GM19467 (cell line): ENCODE measurements around the gene RRAS2.
A peak's percentile ranks its signal among the peaks of the same experiment; 100 is the strongest.

Source experiments
- ATAC-seq: cut with Tn5 transposase; IDR thresholded peaks from one replicate; pipeline ENCODE4 v1.9.1; 2021; ENCODE audit warnings: mild to moderate bottlenecking, moderate library complexity; ENCODE audit not compliant: unreplicated experiment

Gene RRAS2

GRCh38 chr11:14340721-14341120 lies 18.3 kb downstream of the RRAS2 start:
- ATAC-seq, result no peak

DNA sequence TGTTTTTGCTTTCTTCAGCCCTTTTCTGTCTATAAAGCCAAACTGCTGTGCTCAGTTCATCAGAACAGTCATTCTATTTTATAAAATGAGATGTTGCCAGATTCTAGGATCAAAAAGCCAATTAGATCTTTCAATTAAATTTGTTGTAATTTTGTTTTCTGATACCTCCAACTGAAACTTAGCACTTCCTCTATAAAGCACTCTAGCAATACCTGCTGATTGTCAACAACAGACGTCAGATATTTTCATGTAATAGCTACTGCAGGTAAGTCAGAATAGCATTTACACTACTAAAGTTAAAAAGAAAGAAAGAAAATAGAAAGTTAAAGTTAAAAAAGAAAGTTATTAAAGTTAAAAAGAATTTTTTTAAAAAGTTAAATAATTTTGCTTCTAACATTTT lies 19.6 kb downstream of the RRAS2 start:
- no peak for ATAC-seq

GRCh38 chr11:14336507-14337503 lies 22.2 kb downstream of the RRAS2 start:
- ATAC-seq, result no peak

DNA sequence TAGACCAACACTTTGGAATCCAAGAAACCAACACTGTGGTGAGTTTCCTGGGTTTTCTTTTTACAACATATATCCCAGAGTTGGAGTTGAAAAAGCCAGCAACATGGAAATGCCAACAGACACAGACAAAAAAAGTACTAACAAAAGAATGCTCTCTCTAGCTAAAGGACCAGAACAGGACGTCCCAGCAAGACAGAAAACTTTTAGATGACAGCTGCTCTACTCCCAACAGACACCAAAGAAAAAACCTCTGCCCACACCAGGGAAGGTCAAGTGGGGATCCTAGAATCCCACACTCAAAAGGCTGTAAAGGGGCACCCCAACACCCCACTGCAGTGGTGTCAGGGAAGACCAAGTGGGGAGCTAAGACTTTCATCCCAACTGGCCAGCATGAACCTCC lies 23.3 kb downstream of the RRAS2 start:
- ATAC-seq, result no peak

- ATAC-seq, result no peak
Measured at GRCh38 chr11:14334893-14335292, 24.1 kb downstream of the RRAS2 start.

- no peak for ATAC-seq
Measured at GRCh38 chr11:14334192-14334591, 24.8 kb downstream of the RRAS2 start.

DNA sequence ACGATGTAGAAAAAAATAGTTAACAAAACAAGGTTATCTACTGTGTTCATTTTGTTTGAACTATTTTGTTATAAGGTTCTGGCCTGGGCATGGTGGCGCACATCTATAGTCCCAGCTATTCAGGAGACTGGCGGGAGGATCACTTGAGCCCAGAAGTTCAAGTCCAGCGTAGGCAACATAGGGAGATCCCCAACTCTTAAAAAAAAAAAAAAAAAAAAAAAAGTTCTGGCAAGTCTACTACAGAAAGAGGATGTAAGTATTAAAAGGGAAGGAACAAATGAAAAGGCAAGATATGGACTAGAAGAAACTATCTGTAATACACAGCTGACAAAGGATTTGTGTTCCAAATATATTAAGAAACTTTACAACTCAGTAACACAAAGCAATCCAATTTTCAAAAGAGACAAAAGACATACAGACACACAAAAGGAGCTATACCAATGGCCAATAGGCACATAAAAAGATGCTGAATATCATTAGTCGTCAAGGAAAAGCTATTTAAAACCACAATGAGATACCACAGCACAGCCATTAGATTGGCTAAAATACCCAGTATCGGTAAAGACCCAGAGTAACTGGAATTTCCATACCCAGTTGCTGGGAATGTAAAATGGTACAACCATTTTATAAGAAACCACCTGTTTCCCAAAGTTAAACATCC lies 27.4 kb downstream of the RRAS2 start:
- ATAC-seq, result no peak

- no peak for ATAC-seq
Measured at GRCh38 chr11:14330881-14331280, 28.1 kb downstream of the RRAS2 start.

GRCh38 chr11:14329702-14330101 lies 29.3 kb downstream of the RRAS2 start:
- no peak for ATAC-seq

DNA sequence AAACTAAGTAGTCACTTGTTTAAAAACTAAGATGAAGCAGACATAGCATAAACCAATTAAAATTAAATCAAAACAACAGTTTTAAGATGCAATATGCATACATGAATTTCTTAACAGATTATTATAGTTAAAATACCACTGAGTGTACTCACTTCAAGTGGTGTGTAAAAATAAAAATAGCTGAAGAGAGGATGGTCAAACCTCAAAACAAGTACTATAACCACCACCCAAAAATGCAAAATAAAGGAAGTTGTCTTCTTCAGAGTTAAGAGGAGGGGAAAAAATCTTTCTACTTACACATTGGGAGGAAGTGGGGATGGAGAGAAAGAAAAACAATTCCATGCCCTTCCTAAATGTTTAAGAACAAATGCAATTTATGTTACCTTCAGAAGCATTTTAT lies 31.9 kb downstream of the RRAS2 start:
- no peak for ATAC-seq

DNA sequence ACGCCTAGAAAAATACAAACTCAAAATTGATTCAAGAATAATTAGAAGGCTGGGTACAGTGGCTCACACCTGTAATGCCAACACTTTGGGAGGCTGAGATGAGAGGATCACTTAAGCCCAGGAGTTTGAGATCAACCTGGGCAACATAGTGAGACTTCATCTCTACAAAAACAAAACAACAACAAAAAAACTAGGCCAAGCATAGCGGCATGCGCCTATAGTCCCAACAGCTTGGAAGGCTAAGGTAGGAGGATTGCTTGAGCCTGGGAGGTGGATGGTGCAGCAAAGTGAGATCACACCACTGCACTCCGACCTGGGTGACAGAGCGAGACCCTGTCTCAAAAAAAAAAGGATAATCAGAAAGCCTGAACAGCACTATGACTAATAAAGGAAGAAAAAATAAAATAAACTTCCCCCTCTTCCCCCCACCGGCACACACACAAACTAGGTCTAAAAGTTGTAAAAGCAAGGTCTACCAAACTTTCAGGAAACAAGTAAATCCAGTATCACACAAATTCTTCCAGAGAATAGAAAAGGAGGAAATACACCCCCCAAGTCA lies 35.8 kb downstream of the RRAS2 start:
- ATAC-seq, result no peak

- ATAC-seq, result no peak
Measured at GRCh38 chr11:14322510-14322909, 36.5 kb downstream of the RRAS2 start.

DNA sequence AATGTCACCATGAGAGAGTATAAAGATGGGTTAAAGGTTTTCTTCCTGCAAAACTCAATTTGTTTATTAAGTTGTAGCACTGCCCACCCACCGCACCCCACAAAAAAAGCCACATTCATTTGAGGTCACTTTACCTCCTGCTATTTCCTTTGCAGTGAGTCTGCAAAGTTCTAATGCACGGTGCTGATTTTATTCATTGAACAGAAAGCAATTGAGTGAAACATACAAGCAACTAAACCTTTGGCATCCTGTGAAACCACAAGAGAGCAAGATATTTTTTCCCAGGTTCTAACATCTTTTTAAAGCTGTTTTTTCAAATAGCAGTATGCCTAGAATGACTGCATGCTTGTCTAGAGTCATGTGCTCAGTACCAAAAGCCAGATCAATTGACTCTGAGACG lies 39.0 kb downstream of the RRAS2 start:
- peak; percentile 41 for ATAC-seq

DNA sequence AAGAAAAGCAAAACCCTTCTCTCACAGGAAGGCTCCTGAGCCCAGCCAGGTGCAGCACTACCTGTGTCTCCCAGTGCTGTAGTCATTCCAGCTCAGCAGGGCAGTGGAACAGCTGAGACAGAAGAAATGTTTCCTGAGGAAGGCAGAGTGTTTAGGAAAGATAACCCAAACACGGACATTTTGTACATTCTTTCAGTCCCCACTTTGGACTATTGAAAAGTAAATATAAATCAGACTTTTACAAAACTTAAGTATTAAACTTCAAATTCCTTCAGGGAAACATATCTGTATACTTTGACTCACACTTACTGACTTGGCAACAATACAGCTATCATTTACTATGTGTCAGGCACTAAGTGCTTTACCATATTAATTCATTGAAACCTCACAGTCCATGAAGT lies 40.4 kb downstream of the RRAS2 start:
- no peak for ATAC-seq

DNA sequence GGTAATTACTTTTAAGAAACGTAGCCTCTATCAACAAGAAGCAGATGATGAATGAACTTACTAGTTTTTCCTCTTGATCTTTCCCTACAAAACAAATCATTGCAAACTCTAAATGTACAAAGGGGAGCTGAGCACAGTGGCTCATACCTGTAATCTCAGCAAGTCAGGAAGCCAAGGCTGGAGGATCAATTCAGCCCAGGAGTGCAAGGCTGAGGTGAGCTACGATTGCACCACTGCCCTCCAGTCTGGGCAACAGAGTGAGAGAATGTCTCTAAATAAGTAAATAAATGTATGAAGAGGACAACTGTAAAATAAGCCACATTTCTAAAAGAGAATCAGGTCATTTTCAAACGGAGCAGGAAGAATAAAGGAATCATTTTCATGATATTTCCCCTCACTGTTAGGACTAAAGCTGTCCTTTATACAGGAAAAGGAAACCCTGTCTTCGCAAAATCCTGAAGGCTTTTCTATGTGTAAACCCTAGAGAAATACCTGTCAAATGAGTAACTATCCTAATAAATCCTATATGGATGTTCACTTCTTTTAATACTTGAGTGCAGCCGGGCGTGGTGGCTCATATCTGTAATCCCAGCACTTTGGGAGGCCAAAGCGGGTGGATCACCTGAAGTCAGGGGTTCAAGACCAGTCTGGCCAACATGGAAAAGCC lies 41.2 kb downstream of the RRAS2 start:
- no peak for ATAC-seq

DNA sequence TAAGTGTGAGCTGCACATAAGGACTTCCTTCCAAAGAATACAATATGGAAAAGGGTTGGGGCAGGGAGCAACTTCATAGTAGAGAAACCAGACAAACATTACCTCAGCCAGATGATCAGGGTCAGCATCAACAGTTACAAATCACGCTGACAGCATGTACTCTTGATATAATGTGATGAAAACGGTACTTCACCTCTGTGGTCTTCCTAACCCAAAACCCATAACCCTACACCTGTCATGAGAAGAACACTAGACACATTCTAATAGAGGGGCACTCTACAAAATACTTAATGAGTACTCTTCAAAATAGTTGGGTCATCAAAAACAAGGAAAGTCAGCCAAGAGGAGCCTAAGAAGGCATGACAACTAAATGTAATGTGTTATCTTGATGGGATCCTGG lies 43.9 kb downstream of the RRAS2 start:
- ATAC-seq, result no peak

- ATAC-seq, result no peak
Measured at GRCh38 chr11:14314127-14314526, 44.9 kb downstream of the RRAS2 start.

DNA sequence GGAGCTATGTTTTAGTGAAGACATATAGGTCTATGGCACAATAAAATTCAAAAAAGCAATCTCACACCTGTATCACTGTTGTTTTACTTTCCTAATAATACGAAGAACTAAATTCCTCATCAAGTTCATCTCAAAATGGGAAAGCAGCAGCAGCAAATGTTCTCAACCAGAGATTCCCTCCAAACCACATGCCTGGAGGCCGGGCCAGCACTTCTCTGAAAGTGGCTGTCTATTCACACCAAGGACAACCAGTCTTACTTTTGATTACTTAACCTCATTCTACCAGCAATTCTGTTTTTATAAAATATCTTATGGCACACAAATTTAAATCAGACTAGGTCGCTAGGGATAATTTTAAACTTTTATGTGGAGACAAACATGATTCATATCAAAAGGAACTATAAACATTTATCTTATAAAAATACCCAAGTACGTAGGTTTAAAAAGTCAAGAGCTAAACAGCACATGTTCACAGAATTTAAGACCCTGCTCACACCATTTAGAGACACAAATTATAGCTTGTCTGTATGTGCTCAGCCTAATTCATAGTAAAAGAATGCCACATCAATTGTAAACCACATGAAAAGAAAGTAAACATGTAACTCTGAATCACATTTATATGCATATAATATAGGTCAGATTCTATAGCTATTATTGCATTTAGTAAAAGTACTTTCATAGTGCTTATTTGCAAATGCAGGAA lies 46.1 kb downstream of the RRAS2 start:
- ATAC-seq, result no peak

- ATAC-seq, result no peak
Measured at GRCh38 chr11:14310679-14311078, 48.3 kb downstream of the RRAS2 start.

DNA sequence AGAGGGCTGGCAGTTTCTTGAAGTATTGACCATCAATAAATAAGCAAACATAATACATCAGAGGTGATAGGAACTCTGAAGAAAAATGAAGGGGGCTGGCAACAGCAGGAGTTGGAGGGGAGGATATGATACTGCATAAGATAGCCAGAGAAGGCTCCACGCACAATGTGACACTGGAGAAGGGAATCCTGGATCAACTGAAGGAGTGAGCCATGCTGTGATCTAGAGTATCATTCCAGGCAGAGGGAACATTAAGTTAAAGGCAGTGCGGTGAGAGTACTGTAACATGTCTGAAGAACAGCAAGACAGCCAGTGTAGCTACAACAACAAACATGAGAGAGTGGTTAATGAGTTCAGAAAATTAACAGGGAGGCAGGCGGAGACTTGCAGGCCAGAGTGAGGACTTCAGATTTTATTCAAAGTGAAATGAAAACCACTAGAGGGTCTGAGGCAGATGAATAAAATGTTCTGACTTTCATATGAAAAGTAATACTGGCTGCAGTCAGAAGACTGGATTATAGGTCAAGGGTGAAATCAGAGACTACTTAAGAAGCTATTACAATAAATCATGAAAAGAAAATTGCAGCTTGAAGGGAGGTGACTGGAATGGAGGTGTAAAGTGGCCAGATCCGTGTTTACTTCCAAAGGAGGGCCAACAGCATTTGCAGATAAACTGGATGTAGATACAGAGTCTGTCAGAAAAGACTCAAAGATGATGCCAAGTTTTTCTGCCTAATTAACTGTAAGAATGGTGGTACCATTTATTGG lies 49.4 kb downstream of the RRAS2 start:
- no peak for ATAC-seq
